ENCODE measurements around the gene OR7G2. TPM values are rescaled to one million over a fixed set of nuclear protein-coding genes. Genes with fewer than 3 reads are reported as not detected.
"Not testable (repeated sequence)": the region's sequence is repeated elsewhere in the genome, so short reads cannot be mapped to it uniquely, and the experiment has no call there.

OR7G2 gene
- total RNA-seq, 1 experiment from 2014 or later: not detected

DNA sequence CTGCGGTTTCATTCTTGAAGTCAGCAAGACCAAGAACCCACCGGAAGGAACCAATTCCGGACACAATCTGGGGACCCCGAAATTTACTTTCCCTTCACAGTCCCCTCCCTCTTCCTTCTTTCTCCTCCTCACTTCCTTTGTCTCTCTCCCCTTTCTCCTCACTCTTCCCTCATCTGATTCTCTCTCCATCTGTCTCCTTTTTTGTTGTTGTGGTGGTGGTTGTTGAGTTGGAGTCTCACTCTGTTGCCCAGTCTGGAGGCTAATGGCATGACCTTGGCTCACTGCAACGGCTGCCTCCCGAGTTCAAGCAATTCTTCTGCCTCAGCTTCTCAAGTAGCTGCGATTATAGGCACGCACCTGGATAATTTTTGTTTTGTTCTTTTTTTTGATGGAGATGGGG lies 53.1 kb downstream of the OR7G2 start:
- Histone ChIP-seq H3K4me2 (ENCODE audit: low read depth, low read length, poor library complexity, severe bottlenecking) (no peak overlapping the region), H3K27ac (ENCODE audit: low read length) (no peak overlapping the region), H4K20me1 (ENCODE audit: insufficient read depth, low read depth, low read length) (no peaks in the 10 kb centered on the region), H3K9me3 (ENCODE audit: low read length) (no peaks in the 10 kb centered on the region), H3K79me2 (ENCODE audit: low read length) (no peaks in the 10 kb centered on the region), H3K9me2 (replicated peaks; ENCODE audit: insufficient read depth, low read length) (no peaks in the 10 kb centered on the region), H3K9ac (ENCODE audit: low read length) (no peak overlapping the region), H3K4me1 (ENCODE audit: low read length) (no peaks in the 10 kb centered on the region), H3K36me3 (ENCODE audit: insufficient read depth, low read length) (no peaks in the 10 kb centered on the region), H3K27me3 (ENCODE audit: low read length) (no peaks in the 10 kb centered on the region), H2AFZ (ENCODE audit: low read length) (no peak overlapping the region), H3K4me3 (ENCODE audit: low read length) (no peak overlapping the region)
- DNase-seq: no peak

DNA sequence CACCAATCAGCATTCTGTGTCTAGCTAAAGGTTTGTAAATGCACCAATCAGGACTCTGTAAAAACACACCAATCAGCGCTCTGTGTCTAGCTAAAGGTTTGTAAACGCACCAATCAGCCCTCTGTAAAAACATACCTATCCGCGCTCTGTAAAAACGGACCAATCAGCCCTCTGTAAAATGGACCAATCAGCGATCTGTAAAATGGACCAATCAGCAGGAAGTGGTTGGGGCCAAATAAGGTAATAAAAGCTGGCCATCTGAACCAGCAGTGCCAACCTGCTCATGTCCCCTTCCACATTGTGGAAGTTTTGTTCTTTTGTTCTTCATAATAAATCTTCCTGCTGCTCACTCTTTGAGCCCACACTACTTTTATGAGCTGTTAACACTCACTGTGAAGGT lies 53.6 kb downstream of the OR7G2 start:
- H2AFZ ChIP-seq (ENCODE audit: low read length); H3K27me3 ChIP-seq (ENCODE audit: low read length); H3K27ac ChIP-seq (ENCODE audit: low read length); H3K4me1 ChIP-seq (ENCODE audit: low read length); H3K4me2 ChIP-seq (ENCODE audit: low read depth, low read length, poor library complexity, severe bottlenecking); H3K9ac ChIP-seq (ENCODE audit: low read length); H3K4me3 ChIP-seq (ENCODE audit: low read length); H3K36me3 ChIP-seq (ENCODE audit: insufficient read depth, low read length); H3K9me2 ChIP-seq (replicated peaks; ENCODE audit: insufficient read depth, low read length); DNase-seq; H3K79me2 ChIP-seq (ENCODE audit: low read length); H3K9me3 ChIP-seq (ENCODE audit: low read length); H4K20me1 ChIP-seq (ENCODE audit: insufficient read depth, low read depth, low read length): not testable (repeated sequence)

DNA sequence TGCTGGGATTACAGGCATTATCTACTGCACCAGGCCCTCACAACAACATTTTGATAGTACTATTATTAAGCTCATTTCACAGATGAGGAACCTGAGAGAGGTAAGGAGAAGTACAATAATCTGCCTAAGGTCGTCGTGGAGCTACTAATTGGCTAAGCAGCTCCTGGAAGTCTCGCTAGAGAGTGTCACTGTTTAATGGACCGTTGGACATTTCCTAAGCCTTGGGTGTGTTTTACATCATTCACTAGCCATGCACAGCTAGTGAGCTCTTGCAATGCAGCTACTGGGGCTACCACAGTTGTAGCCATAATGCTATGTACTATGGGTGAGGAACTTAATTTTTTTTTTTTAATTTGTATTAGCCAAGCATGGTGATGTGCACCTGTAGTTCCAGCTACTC lies 54.4 kb downstream of the OR7G2 start:
- no peak for DNase-seq
- no peaks in the 10 kb centered on the region for H3K9me2 ChIP-seq (replicated peaks; ENCODE audit: insufficient read depth, low read length)

More for the DNA sequence above, 54.4 kb downstream of the OR7G2 start:
- Histone ChIP-seq H3K36me3 (ENCODE audit: insufficient read depth, low read length) (no peaks in the 10 kb centered on the region), H3K27ac (ENCODE audit: low read length) (no peak overlapping the region), H2AFZ (ENCODE audit: low read length) (no peak overlapping the region), H3K9me3 (ENCODE audit: low read length) (no peaks in the 10 kb centered on the region), H3K4me3 (ENCODE audit: low read length) (no peak overlapping the region), H3K4me2 (ENCODE audit: low read depth, low read length, poor library complexity, severe bottlenecking) (no peak overlapping the region), H3K9ac (ENCODE audit: low read length) (no peak overlapping the region), H3K79me2 (ENCODE audit: low read length) (no peaks in the 10 kb centered on the region), H4K20me1 (ENCODE audit: insufficient read depth, low read depth, low read length) (no peaks in the 10 kb centered on the region), H3K4me1 (ENCODE audit: low read length) (no peaks in the 10 kb centered on the region), H3K27me3 (ENCODE audit: low read length) (no peaks in the 10 kb centered on the region)

Small RNAs within 50 kb of the gene (small RNA-seq; reads per million reads assigned to genes)
- not detected for gene OR1M4P

Other genes with a start within 250 kb of the OR7G2 start
- not detected in 2 replicates for gene MUC16, start 97.1 kb downstream of the OR7G2 start, total RNA-seq (2014; rRNA removed; shearing (Covaris generic); ENCODE audit: low replicate concordance)
- not detected in 2 replicates for gene OR1M1, start 20.4 kb downstream of the OR7G2 start, total RNA-seq (2014; rRNA removed; shearing (Covaris generic); ENCODE audit: low replicate concordance)
- gene OR7G1, start 8.3 kb upstream of the OR7G2 start, total RNA-seq (2014; rRNA removed; shearing (Covaris generic); ENCODE audit: low replicate concordance): not detected in 2 replicates
- gene OR7G3, start 19.5 kb upstream of the OR7G2 start, total RNA-seq (2014; rRNA removed; shearing (Covaris generic); ENCODE audit: low replicate concordance): not detected in 2 replicates
- 26.6 and 48.1 TPM in 2 replicates for gene ZNF317, start 32.9 kb upstream of the OR7G2 start, total RNA-seq (2014; rRNA removed; shearing (Covaris generic); ENCODE audit: low replicate concordance)
- gene OR7D2, start 71.5 kb upstream of the OR7G2 start, total RNA-seq (2014; rRNA removed; shearing (Covaris generic); ENCODE audit: low replicate concordance): not detected in 2 replicates
- not detected in 2 replicates for gene OR7D4, start 112.1 kb upstream of the OR7G2 start, total RNA-seq (2014; rRNA removed; shearing (Covaris generic); ENCODE audit: low replicate concordance)
- not detected in 2 replicates for gene OR7E24, start 143.5 kb upstream of the OR7G2 start, total RNA-seq (2014; rRNA removed; shearing (Covaris generic); ENCODE audit: low replicate concordance)
- 6.9 and 14.4 TPM in 2 replicates for gene ZNF699, start 202.4 kb upstream of the OR7G2 start, total RNA-seq (2014; rRNA removed; shearing (Covaris generic); ENCODE audit: low replicate concordance)
- 8.4 and 42.2 TPM in 2 replicates for gene ZNF559, start 216.7 kb upstream of the OR7G2 start, total RNA-seq (2014; rRNA removed; shearing (Covaris generic); ENCODE audit: low replicate concordance)